Activated naive CD4-positive, alpha-beta T cell treated with Interleukin-2 at 50 U/mL for 16 hours (primary cell): ENCODE measurements around the gene RBBP4.
"Not testable (repeated sequence)": the region's sequence is repeated elsewhere in the genome, so short reads cannot be mapped to it uniquely, and the experiment has no call there.

Source experiments
- DNase-seq: peaks from one replicate; pipeline ENCODE4 v3.0.0-alpha.2; 2020

RBBP4 gene

GRCh38 chr1:32642292-32642827 is 8.6 kb upstream of the RBBP4 start:
- DNase-seq, result not testable (repeated sequence)

- DNase-seq, result no peak
Measured at GRCh38 chr1:32644426-32644825, 6.6 kb upstream of the RBBP4 start.

GRCh38 chr1:32647308-32648134 is 3.5 kb upstream of the RBBP4 start:
- peak; percentile 39 for DNase-seq

- peak; percentile 89 for DNase-seq
Measured at GRCh38 chr1:32650248-32650751, 708 bp upstream of the RBBP4 start, which contains the start of gene ZBTB8OS. Gene ZBTB8OS, minus strand, starts transcription at chr1:32650550. Its CDS starts 21 bp downstream, at chr1:32650529.

GRCh38 chr1:32651461-32652073 is 559 bp downstream of the RBBP4 start:
- DNase-seq, result no peak

GRCh38 chr1:32652244-32652962 is 1.4 kb downstream of the RBBP4 start:
- DNase-seq, result no peak

GRCh38 chr1:32659581-32659980 is 8.6 kb downstream of the RBBP4 start:
- no peak for DNase-seq

- no peak for DNase-seq
Measured at GRCh38 chr1:32665915-32666314, 14.9 kb downstream of the RBBP4 start.

GRCh38 chr1:32666901-32667566 is 16.0 kb downstream of the RBBP4 start:
- no peak for DNase-seq

- DNase-seq, result not testable (repeated sequence)
Measured at GRCh38 chr1:32668716-32669115, 17.7 kb downstream of the RBBP4 start.

GRCh38 chr1:32676945-32677344 is 25.9 kb downstream of the RBBP4 start:
- DNase-seq, result no peak

- not testable (repeated sequence) for DNase-seq
Measured at GRCh38 chr1:32679993-32680392, 29.0 kb downstream of the RBBP4 start.

GRCh38 chr1:32680642-32681041 is 29.6 kb downstream of the RBBP4 start:
- DNase-seq, result no peak

GRCh38 chr1:32681509-32681908 is 30.5 kb downstream of the RBBP4 start:
- DNase-seq, result no peak

- no peak for DNase-seq
Measured at GRCh38 chr1:32681999-32682398, 31.0 kb downstream of the RBBP4 start.

GRCh38 chr1:32683397-32683796 is 32.4 kb downstream of the RBBP4 start:
- no peak for DNase-seq

- DNase-seq, result no peak
Measured at GRCh38 chr1:32684167-32684811, 33.3 kb downstream of the RBBP4 start.

GRCh38 chr1:32685498-32685897 is 34.5 kb downstream of the RBBP4 start:
- no peak for DNase-seq

- DNase-seq, result no peak
Measured at GRCh38 chr1:32686387-32686786, 35.4 kb downstream of the RBBP4 start.

- DNase-seq, result no peak
Measured at GRCh38 chr1:32693455-32694174, 42.6 kb downstream of the RBBP4 start.
